ENCODE measurements around the gene LRMDA. TPM values are rescaled to one million over a fixed set of nuclear protein-coding genes. Genes with fewer than 3 reads are reported as not detected.

The LRMDA gene
- total and polyA plus RNA-seq, 10 of the 15 experiments (the other 5 are each of a cell fraction or from before 2014, with no cell fraction given) = 0.07 to 0.54 (median 0.29) TPM; not detected in 4

DNA sequence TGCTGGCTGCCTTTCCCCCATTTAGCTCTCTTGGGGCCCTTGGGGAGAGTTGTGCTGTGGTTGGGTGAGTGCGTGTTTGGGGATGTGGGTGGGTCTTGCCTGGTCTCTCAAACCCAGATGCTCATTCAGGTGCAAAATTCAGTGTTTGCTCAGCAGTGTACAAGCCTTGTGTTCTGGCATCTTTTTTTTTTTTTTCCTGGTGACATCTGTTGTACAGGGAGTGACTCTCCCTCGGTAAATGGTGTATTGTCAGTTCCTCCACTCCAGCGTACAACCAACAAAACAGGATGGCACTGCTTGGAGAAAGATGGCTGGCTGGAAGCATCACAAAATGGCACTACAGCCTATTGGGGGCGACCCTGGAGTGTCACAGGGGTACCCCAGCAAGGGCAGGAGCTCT is 75.5 kb downstream of the LRMDA start (continued):
- TF ChIP-seq, protein P1, sequence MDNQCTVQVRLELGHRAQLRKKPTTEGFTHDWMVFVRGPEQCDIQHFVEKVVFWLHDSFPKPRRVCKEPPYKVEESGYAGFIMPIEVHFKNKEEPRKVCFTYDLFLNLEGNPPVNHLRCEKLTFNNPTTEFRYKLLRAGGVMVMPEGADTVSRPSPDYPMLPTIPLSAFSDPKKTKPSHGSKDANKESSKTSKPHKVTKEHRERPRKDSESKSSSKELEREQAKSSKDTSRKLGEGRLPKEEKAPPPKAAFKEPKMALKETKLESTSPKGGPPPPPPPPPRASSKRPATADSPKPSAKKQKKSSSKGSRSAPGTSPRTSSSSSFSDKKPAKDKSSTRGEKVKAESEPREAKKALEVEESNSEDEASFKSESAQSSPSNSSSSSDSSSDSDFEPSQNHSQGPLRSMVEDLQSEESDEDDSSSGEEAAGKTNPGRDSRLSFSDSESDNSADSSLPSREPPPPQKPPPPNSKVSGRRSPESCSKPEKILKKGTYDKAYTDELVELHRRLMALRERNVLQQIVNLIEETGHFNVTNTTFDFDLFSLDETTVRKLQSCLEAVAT (IDR thresholded peaks at IDR 0.05) = no peak
- TF ChIP-seq ZNF24 (IDR thresholded peaks at IDR 0.05) (no peak), CBX5 (IDR thresholded peaks at IDR 0.05; ENCODE audit: low read depth) (no peak), YBX1 (IDR thresholded peaks at IDR 0.05) (no peak), HDAC6 (IDR thresholded peaks at IDR 0.05; ENCODE audit: unreplicated experiment) (no peak), ZNF622 (IDR thresholded peaks at IDR 0.05) (no peak), CBX3 (IDR thresholded peaks at IDR 0.05; ENCODE audit: borderline replicate concordance, low read depth) (no peak)
- TF ChIP-seq, protein P2, sequence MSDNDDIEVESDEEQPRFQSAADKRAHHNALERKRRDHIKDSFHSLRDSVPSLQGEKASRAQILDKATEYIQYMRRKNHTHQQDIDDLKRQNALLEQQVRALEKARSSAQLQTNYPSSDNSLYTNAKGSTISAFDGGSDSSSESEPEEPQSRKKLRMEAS (IDR thresholded peaks at IDR 0.05; ENCODE audit: low read depth, low read length) = no peak

DNA sequence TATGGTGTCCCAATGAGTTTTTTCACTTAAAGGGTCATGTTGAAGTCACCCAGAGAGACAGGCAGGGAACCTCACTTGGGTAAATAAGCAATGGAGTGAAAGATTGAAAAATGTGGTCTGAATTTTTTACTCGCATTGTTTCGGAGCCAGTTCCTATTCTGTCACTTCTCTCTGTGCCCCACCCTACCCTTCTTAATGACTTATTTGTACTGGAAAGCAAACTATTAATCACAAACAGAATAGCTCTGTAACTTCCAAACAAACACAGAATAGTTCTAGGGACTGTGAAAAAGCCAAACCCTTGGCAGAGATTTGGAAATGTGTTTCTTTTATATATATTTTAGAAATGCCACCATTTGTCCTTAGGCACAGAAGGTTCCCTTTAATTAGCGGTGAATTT is 76.0 kb downstream of the LRMDA start:
- H3K27ac ChIP-seq (ENCODE audit: control insufficient read depth, insufficient read depth) = no peak overlapping the region
- no peaks in the 10 kb centered on the region for H3K36me3 ChIP-seq (ENCODE audit: control insufficient read depth in 2 of 2, insufficient read depth in 2 of 2, low read length in 1 of 2)
- TF ChIP-seq NR2C2 (IDR thresholded peaks at IDR 0.05; ENCODE audit: borderline replicate concordance, control insufficient read depth, insufficient read length, low read depth) (no peak), RAD51 (IDR thresholded peaks at IDR 0.05) (no peak), POLR2AphosphoS5 (IDR thresholded peaks at IDR 0.05; ENCODE audit: low read length) (no peak), MEF2B (IDR thresholded peaks at IDR 0.05; ENCODE audit: partially characterized antibody, poor library complexity, severe bottlenecking) (no peak)
- no peaks in the 10 kb centered on the region for H3K27me3 ChIP-seq (replicated peaks in 1 of 2; ENCODE audit: control insufficient read depth in 2 of 2, insufficient read depth in 2 of 2, low read length in 1 of 2)
- ChIA-PET CTCF (interaction anchor here (0.9 to 2.1 kb wide), 5 partner anchors 14 to 144 kb away, joined by 3 to 7 read pairs (median 3); no protein-coding TSS in a partner anchor), RAD21 (ENCODE audit: unreplicated experiment) (interaction anchor here (0.8 to 3.1 kb wide), 4 partner anchors 20 to 257 kb away, joined by 3 to 18 read pairs (median 7); no protein-coding TSS in a partner anchor), SMC1A (ENCODE audit: uncharacterized antibody, unreplicated experiment) (interaction anchor here (0.6 to 3.3 kb wide), 20 partner anchors 12 to 402 kb away, joined by 3 to 20 read pairs (median 4); no protein-coding TSS in a partner anchor), POLR2A (no interaction called here)
- in situ Hi-C loops (cut with MboI) (no loop called here), intact Hi-C loops (cut with micrococcal nuclease; ENCODE audit: unreplicated experiment) (no loop called here)
- no peaks in the 10 kb centered on the region; the same call in 2 of the 3 replicates for H3K9me3 ChIP-seq (replicated peaks; ENCODE audit: control insufficient read depth, insufficient read depth, low read length)
- H3K4me1 ChIP-seq (ENCODE audit: control insufficient read depth, insufficient read depth, low read length) = peaks cover 12% of the 10 kb centered on the region
- H3K9ac ChIP-seq (ENCODE audit: control insufficient read depth, insufficient read depth, low read length) = no peak overlapping the region
- H4K20me1 ChIP-seq (ENCODE audit: control insufficient read depth, insufficient read depth) = no peaks in the 10 kb centered on the region
- no peak for ATAC-seq
- no peak overlapping the region for H2AFZ ChIP-seq (ENCODE audit: control insufficient read depth, low read depth, low read length)
- H3K4me2 ChIP-seq (ENCODE audit: control insufficient read depth, insufficient read depth) = no peak overlapping the region
- no peak for FAIRE-seq
- no TSS peak for BruUV-seq (replicated peaks)
- no peak for DNase-seq (ENCODE audit: low read depth, low spot score)
- 98% methylated on average over 3 of the region's 3 CpGs for WGBS (ENCODE audit: insufficient coverage, insufficient replicate concordance, low lambda C conversion rate, missing lambda C conversion rate)
- H3K4me3 ChIP-seq = no peak overlapping the region
- no peaks in the 10 kb centered on the region for H3K79me2 ChIP-seq (ENCODE audit: control insufficient read depth, insufficient read depth, low read length)

All from GM12878 (cell line).